HepG2 (cell line): Measurements from ENCODE around the gene AHSA1. TPM values are rescaled to one million over a fixed set of nuclear protein-coding genes. Genes with fewer than 3 reads are reported as not detected.
A peak's percentile ranks its signal among the peaks of the same experiment; 100 is the strongest.

ENCODE experiments used
- ATF7 ChIP-seq, 2 experiments: fragments of 450-650 bp in 1 of 2; sonication (generic) in 1 of 2; formaldehyde crosslinking in 1 of 2; IDR thresholded peaks; 2 replicates each; pipeline versions ENCODE4 v1.4.0 to v1.6.1; 2016 to 2020; ENCODE audit warnings: antibody characterized with exemption in 1 of 2, mild to moderate bottlenecking in 1 of 2, missing genetic modification reagents in 1 of 2
- DMAP1 ChIP-seq: IDR thresholded peaks from 2 replicates; pipeline ENCODE4 v1.6.1; 2016
- FOXO1 ChIP-seq: sonication (generic); formaldehyde crosslinking; IDR thresholded peaks from 2 replicates; pipeline ENCODE4 v1.4.0; 2020; ENCODE audit warnings: missing genetic modification reagents
- HOXA7 ChIP-seq: sonication (generic); formaldehyde crosslinking; IDR thresholded peaks from 2 replicates; pipeline ENCODE4 v1.8.1; 2022; ENCODE audit warnings: mild to moderate bottlenecking, missing genetic modification reagents, moderate library complexity
- MTF1 ChIP-seq: sonication (generic); formaldehyde crosslinking; IDR thresholded peaks from 2 replicates; pipeline ENCODE4 v1.5.0; 2020; ENCODE audit warnings: missing genetic modification reagents
- NFIC ChIP-seq: IDR thresholded peaks from 2 replicates; pipeline ENCODE4 v1.6.1; 2012; ENCODE audit warnings: mild to moderate bottlenecking, low read length, inconsistent platforms
- SRY ChIP-seq: sonication (generic); formaldehyde crosslinking; IDR thresholded peaks from 2 replicates; pipeline ENCODE4 v1.8.0; 2022; ENCODE audit warnings: mild to moderate bottlenecking, missing genetic modification reagents
- ZEB1 ChIP-seq: IDR thresholded peaks from 2 replicates; pipeline ENCODE4 v1.6.1; 2012; ENCODE audit warnings: mild to moderate bottlenecking, low read depth, inconsistent platforms; ENCODE audit not compliant: insufficient replicate concordance
- ZKSCAN5 ChIP-seq: sonication (generic); formaldehyde crosslinking; IDR thresholded peaks from 2 replicates; pipeline ENCODE4 v1.5.1; 2020; ENCODE audit warnings: mild to moderate bottlenecking, missing genetic modification reagents
- ZMAT3 ChIP-seq: sonication (generic); formaldehyde crosslinking; conservative IDR thresholded peaks from 2 replicates; pipeline ENCODE4 v1.7.0; 2021; ENCODE audit warnings: missing genetic modification reagents
- ZMYM2 ChIP-seq: sonication (generic); formaldehyde crosslinking; IDR thresholded peaks from 2 replicates; pipeline ENCODE4 v1.8.0; 2022; ENCODE audit warnings: mild to moderate bottlenecking, missing genetic modification reagents
- ZNF292 ChIP-seq: sonication (generic); formaldehyde crosslinking; IDR thresholded peaks from 2 replicates; pipeline ENCODE4 v1.8.1; 2022; ENCODE audit warnings: mild to moderate bottlenecking, low read depth, missing genetic modification reagents, borderline replicate concordance
- ZNF768 ChIP-seq: sonication (generic); formaldehyde crosslinking; IDR thresholded peaks from 2 replicates; pipeline ENCODE4 v1.4.0; 2020; ENCODE audit warnings: missing genetic modification reagents
- ZNF780A ChIP-seq: sonication (generic); formaldehyde crosslinking; IDR thresholded peaks from 2 replicates; pipeline ENCODE4 v1.8.0; 2022; ENCODE audit warnings: mild to moderate bottlenecking, missing genetic modification reagents, moderate library complexity
- ZNF891 ChIP-seq: sonication (generic); formaldehyde crosslinking; IDR thresholded peaks from 2 replicates; pipeline ENCODE4 v1.5.0; 2020; ENCODE audit warnings: mild to moderate bottlenecking, missing genetic modification reagents
- polyA plus RNA-seq, 8 experiments: library from polyadenylated mRNA; depleted of rRNA in 3 of 8; stranded (reverse) in 7 of 8; unstranded in 1 of 8; fragments of >200 nt; fragmentation: Illumina TruSeq in 4 of 8; extraction: Trizol in 4 of 8; gene quantifications; 2 replicates each; pipeline versions ENCODE4 v1.2.1 to v1.2.3, GENCODE V29; 2011 to 2016; ENCODE audit warnings: low read depth in 4 of 8, missing spikeins in 1 of 8, mixed read lengths in 1 of 8; ENCODE audit not compliant: insufficient read depth in 1 of 8
- total RNA-seq, 5 experiments: library from RNA; depleted of rRNA; stranded (reverse); fragments of >200 nt; fragmentation: Illumina TruSeq; extraction: Trizol; gene quantifications; 2 replicates each; pipeline ENCODE4 v1.2.3, GENCODE V29; 2016; ENCODE audit warnings: low read depth in 1 of 5
- TF ChIP-seq, protein P1 (sequence below), 2 experiments: sonication (generic) in 1 of 2; formaldehyde crosslinking in 1 of 2; IDR thresholded peaks; 2 replicates each; pipeline versions ENCODE4 v1.4.0 to v1.6.1; 2016 to 2020; ENCODE audit warnings: borderline replicate concordance in 1 of 2, low read depth in 1 of 2, mild to moderate bottlenecking in 1 of 2, missing genetic modification reagents in 1 of 2
- TF ChIP-seq, protein P2 (sequence below): sonication (generic); formaldehyde crosslinking; IDR thresholded peaks from 2 replicates; pipeline ENCODE4 v1.8.0; 2022; ENCODE audit warnings: missing genetic modification reagents, mild to moderate bottlenecking, borderline replicate concordance
- TF ChIP-seq, protein P3 (sequence below), 2 experiments: sonication (generic) in 1 of 2; formaldehyde crosslinking in 1 of 2; IDR thresholded peaks; 2 replicates each; pipeline versions ENCODE4 v1.5.1 to v1.6.1; 2011 to 2020; ENCODE audit warnings: borderline replicate concordance in 1 of 2, low read depth in 1 of 2, low read length in 1 of 2, mild to moderate bottlenecking in 1 of 2, missing genetic modification reagents in 1 of 2, moderate library complexity in 1 of 2
- TF ChIP-seq, protein P4 (sequence below): sonication (generic); formaldehyde crosslinking; IDR thresholded peaks from 2 replicates; pipeline ENCODE4 v1.8.0; 2022; ENCODE audit warnings: missing genetic modification reagents, mild to moderate bottlenecking, inconsistent platforms, borderline replicate concordance

AHSA1 gene
- total and polyA plus RNA-seq, 2 of the 13 experiments (the other 11 are each of a cell fraction or from before 2014, with no cell fraction given) = 113 to 241 TPM

DNA sequence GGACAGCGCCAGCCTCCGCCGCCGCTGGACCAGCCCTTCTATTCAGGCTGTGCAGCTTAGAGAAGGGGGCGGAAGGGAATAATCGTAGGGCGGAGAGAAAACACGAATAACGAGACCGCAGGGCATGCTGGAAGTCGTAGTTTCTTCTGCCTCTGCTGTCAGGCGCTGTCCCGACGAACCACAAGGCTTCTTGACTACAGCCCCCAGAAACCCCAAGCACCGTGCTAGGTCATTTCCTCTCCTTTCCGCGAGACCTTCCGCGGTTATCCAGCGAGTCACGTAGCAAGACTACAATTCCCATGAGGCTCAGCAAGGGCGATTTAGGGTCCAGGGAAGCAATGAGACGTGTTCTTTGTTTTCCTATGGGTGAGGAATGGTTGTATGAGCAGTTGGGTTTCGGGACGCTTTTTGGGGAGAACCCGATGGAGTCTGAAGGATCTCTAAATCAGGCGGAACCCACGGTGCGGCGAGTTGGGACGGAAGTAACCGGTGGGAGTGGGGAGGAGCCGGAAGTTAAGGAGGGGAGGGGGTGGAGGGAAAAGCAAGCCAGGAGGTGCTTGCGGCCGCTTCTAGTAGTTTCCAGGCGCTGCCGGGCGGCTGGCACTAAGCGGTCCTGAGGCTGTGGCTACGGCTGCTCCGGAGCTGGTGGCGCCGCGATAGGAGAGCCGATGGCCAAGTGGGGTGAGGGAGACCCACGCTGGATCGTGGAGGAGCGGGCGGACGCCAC is at the start of gene AHSA1, which contains the start of gene VIPAS39 (continued):
- TF ChIP-seq HOXA7 (CRISPR knock-in tag) (no peak), ZKSCAN5 (CRISPR knock-in tag) (0 out of 2 replicates have a peak, but pooled peaks have one; percentile 57), ZMAT3 (CRISPR knock-in tag) (no peak), MTF1 (CRISPR knock-in tag) (no peak; the same call in 1 of the 2 replicates), ZEB1 (no peak), ATF7 (IDR thresholded peaks at IDR 0.05) (peak; percentile 1; the same call in 1 of the 2 replicates), ATF7 (CRISPR knock-in tag; IDR thresholded peaks at IDR 0.05) (no peak), ZNF768 (CRISPR knock-in tag) (peak; percentile 97), DMAP1 (CRISPR knock-in tag) (peak; percentile 71; the same call in 1 of the 2 replicates), ZNF292 (CRISPR knock-in tag) (0 out of 2 replicates have a peak, but pooled peaks have one; percentile 38), ZNF780A (no peak), ZNF891 (CRISPR knock-in tag) (peak; percentile 93; the same call in 1 of the 2 replicates), SRY (CRISPR knock-in tag) (peak; percentile 85; the same call in 1 of the 2 replicates), ZMYM2 (CRISPR knock-in tag) (no peak), NFIC (no peak), FOXO1 (CRISPR knock-in tag) (peak; percentile 7; the same call in 1 of the 2 replicates)
- TF ChIP-seq, protein P1, sequence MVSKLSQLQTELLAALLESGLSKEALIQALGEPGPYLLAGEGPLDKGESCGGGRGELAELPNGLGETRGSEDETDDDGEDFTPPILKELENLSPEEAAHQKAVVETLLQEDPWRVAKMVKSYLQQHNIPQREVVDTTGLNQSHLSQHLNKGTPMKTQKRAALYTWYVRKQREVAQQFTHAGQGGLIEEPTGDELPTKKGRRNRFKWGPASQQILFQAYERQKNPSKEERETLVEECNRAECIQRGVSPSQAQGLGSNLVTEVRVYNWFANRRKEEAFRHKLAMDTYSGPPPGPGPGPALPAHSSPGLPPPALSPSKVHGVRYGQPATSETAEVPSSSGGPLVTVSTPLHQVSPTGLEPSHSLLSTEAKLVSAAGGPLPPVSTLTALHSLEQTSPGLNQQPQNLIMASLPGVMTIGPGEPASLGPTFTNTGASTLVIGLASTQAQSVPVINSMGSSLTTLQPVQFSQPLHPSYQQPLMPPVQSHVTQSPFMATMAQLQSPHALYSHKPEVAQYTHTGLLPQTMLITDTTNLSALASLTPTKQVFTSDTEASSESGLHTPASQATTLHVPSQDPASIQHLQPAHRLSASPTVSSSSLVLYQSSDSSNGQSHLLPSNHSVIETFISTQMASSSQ (IDR thresholded peaks at IDR 0.05; ENCODE audit: low read depth) = no peak
- TF ChIP-seq, protein P1 (CRISPR knock-in tag; IDR thresholded peaks at IDR 0.05; ENCODE audit: borderline replicate concordance) = peak; percentile 46; the same call in 1 of the 2 replicates
- TF ChIP-seq, protein P2, sequence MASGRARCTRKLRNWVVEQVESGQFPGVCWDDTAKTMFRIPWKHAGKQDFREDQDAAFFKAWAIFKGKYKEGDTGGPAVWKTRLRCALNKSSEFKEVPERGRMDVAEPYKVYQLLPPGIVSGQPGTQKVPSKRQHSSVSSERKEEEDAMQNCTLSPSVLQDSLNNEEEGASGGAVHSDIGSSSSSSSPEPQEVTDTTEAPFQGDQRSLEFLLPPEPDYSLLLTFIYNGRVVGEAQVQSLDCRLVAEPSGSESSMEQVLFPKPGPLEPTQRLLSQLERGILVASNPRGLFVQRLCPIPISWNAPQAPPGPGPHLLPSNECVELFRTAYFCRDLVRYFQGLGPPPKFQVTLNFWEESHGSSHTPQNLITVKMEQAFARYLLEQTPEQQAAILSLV (CRISPR knock-in tag) = no peak
- TF ChIP-seq, protein P3, sequence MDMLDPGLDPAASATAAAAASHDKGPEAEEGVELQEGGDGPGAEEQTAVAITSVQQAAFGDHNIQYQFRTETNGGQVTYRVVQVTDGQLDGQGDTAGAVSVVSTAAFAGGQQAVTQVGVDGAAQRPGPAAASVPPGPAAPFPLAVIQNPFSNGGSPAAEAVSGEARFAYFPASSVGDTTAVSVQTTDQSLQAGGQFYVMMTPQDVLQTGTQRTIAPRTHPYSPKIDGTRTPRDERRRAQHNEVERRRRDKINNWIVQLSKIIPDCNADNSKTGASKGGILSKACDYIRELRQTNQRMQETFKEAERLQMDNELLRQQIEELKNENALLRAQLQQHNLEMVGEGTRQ (IDR thresholded peaks at IDR 0.05; ENCODE audit: low read depth, low read length) = no peak
- TF ChIP-seq, protein P3 (CRISPR knock-in tag; IDR thresholded peaks at IDR 0.05; ENCODE audit: borderline replicate concordance) = no peak
- TF ChIP-seq, protein P4, sequence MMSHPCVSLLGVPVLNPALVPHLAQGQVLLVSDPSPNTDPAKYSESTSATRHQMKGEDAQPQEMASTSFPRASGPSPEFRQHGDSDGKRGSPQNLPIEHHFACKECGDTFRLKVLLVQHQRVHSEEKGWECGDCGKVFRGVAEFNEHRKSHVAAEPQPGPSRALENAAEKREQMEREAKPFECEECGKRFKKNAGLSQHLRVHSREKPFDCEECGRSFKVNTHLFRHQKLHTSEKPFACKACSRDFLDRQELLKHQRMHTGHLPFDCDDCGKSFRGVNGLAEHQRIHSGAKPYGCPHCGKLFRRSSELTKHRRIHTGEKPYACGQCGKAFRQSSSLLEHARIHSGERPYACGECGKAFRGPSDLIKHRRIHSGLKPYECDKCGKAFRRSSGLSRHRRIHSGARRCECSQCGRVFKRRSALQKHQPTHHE (CRISPR knock-in tag) = no peak; the same call in 1 of the 2 replicates
